Activated B cell treated with CpG ODN at 0.5 μM for 24 hours (primary cell): ENCODE results near the gene HMMR. TPM values are rescaled to one million over a fixed set of nuclear protein-coding genes. Genes with fewer than 3 reads are reported as not detected.

Experiments
- ATAC-seq: fragments of 200-7000 bp; cut with Tn5 transposase; one replicate; pipeline ENCODE4 v1.10.0; 2021; ENCODE audit warnings: low read depth, mild to moderate bottlenecking, moderate library complexity
- CTCF ChIA-PET: fragments of 350-600 bp; sonication (Branson Sonifier 250); formaldehyde crosslinking; loops from one replicate; lab custom pipeline; 2021; ENCODE audit warnings: antibody characterized with exemption; lab: Charles Lee
- POLR2A ChIA-PET: fragments of 350-600 bp; sonication (Branson Sonifier 250); formaldehyde crosslinking; loops from one replicate; lab custom pipeline; 2021; ENCODE audit warnings: antibody characterized with exemption; lab: Charles Lee
- DNase-seq: peaks from one replicate; pipeline ENCODE4 v3.0.0; 2022
- H3K27ac Mint-ChIP-seq: one replicate; pipeline ENCODE4 v1.8.0; 2020; ENCODE audit warnings: mixed read lengths
- H3K27me3 Mint-ChIP-seq: one replicate; pipeline ENCODE4 v1.8.0; 2021; ENCODE audit warnings: mixed read lengths
- H3K36me3 Mint-ChIP-seq: one replicate; pipeline ENCODE4 v1.8.0; 2021; ENCODE audit warnings: low read depth, mixed read lengths
- H3K4me1 Mint-ChIP-seq: one replicate; pipeline ENCODE4 v1.8.0; 2021; ENCODE audit warnings: mixed read lengths
- H3K4me3 Mint-ChIP-seq: one replicate; pipeline ENCODE4 v1.8.0; 2020; ENCODE audit warnings: mild to moderate bottlenecking, mixed read lengths
- H3K9me3 Mint-ChIP-seq: one replicate; pipeline ENCODE4 v1.8.0; 2020; ENCODE audit warnings: mixed read lengths
- intact Hi-C: fragments of 100-400 bp; cut with micrococcal nuclease; formaldehyde crosslinking; loops from one replicate; pipeline ENCODE4 v1.15.1; 2024
- total RNA-seq: library from RNA; stranded (reverse); gene quantifications from 2 replicates; pipeline ENCODE4 v1.2.3, GENCODE V29; 2022
- TF ChIP-seq, protein P1 (sequence below): fragments of 200-600 bp; IDR thresholded peaks from one replicate; pipeline ENCODE4 v1.8.0; 2022; ENCODE audit warnings: antibody characterized with exemption, mild to moderate bottlenecking

HMMR gene
- total RNA-seq, 1 donor from 2014 or later = 3.3 TPM

DNA sequence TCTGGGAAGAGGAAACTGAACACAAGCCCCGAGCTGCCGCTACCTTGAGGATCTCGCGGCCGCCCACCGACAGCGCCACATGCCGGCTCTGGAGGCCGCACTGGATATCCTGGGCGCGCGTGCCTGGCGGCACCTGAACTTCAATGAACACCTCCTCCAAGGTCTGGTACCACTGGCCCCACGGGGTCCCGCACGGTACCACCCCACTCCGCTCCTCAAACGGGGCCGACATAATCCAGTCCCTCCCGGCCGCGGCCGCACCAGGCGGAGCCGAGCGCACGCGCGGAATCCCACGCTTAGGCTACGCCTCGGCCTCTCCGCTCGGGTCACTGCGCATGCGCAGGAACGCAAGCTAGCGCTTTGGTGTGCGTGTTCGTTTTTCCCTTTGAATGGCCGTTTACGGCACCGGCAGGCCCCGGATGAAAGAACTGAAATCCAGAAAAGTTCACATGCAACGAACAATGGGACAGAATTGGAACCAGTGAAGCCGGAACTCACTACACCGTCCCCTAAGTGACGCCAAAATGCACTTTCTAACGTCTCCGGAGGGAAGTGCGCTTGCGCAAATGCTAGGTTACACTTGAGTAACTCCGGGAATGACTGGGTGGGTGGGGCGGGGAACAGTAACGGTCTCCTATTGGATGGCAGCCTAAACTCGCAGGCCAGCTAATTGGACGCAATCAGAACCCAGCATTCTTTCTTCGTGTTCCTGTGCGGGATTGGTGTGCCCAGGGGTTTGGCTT lies 442 bp upstream of the HMMR start, which contains the start of gene NUDCD2:
NUDCD2 (minus strand) TSS at position 284 of the 743 bp plus-strand sequence; CDS start at position 232, 52 bp downstream.
- Mint-ChIP-seq H3K4me3 (peak within 1 kb of the TSS; percentile 97), H3K4me1 (peaks cover 42% of the 10 kb centered on the region), H3K27me3 (no peaks in the 10 kb centered on the region), H3K9me3 (no peaks in the 10 kb centered on the region), H3K36me3 (peaks cover 24% of the 10 kb centered on the region), H3K27ac (peak within 1 kb of the TSS; percentile 100)
- ChIA-PET POLR2A (interaction anchor here (0.6 to 5.1 kb wide), 13 partner anchors 9 to 456 kb away, joined by 3 to 159 read pairs (median 7); partner anchors contain the start of genes CCNG1 and MAT2B), CTCF (interaction anchor here (0.9 to 3.5 kb wide), 6 partner anchors 13 to 45 kb away, joined by 4 to 13 read pairs (median 6); partner anchors contain the start of genes CCNG1 and MAT2B)
- ATAC-seq (peak; percentile 87), DNase-seq (peak; percentile 96)
- TF ChIP-seq, protein P1, sequence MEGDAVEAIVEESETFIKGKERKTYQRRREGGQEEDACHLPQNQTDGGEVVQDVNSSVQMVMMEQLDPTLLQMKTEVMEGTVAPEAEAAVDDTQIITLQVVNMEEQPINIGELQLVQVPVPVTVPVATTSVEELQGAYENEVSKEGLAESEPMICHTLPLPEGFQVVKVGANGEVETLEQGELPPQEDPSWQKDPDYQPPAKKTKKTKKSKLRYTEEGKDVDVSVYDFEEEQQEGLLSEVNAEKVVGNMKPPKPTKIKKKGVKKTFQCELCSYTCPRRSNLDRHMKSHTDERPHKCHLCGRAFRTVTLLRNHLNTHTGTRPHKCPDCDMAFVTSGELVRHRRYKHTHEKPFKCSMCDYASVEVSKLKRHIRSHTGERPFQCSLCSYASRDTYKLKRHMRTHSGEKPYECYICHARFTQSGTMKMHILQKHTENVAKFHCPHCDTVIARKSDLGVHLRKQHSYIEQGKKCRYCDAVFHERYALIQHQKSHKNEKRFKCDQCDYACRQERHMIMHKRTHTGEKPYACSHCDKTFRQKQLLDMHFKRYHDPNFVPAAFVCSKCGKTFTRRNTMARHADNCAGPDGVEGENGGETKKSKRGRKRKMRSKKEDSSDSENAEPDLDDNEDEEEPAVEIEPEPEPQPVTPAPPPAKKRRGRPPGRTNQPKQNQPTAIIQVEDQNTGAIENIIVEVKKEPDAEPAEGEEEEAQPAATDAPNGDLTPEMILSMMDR = no peak
- intact Hi-C loops = loop anchor here (1.0 to 10.0 kb wide), 4 partner anchors 23 to 455 kb away; partner anchors contain the start of genes CCNG1 and MAT2B

DNA sequence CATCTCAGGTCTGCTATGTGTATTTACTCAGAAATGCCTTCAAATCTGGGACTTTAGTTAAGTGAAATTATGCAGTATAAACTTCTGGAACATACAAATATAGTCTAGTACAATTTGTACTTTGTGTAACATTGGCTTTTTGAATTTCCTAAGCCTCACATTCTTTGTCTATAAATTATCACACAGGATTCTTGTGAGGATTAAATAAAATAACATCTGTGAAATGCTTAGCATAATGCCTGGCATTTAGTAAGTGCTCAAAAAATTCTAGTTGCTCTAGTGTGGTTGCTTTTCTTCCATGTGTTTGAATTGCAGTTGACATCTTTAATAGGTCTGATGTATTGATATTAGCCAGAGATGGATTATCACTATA lies 2.6 kb downstream of the HMMR start:
- no peak overlapping the region for H3K4me3 Mint-ChIP-seq
- H3K27ac Mint-ChIP-seq = no peak overlapping the region
- H3K27me3 Mint-ChIP-seq = no peaks in the 10 kb centered on the region
- intact Hi-C loops = loop anchor here (10.0 kb wide), 1 partner anchor 262 kb away; no protein-coding TSS in a partner anchor
- TF ChIP-seq, protein P1 = no peak
- H3K36me3 Mint-ChIP-seq = peaks cover 8% of the 10 kb centered on the region
- peaks cover 33% of the 10 kb centered on the region for H3K4me1 Mint-ChIP-seq
- ChIA-PET POLR2A (interaction anchor here (5.1 kb wide), 1 partner anchor 42 kb away, joined by 159 read pairs; the partner anchor contains the start of gene MAT2B), CTCF (no interaction called here)
- ATAC-seq = no peak
- DNase-seq = no peak
- H3K9me3 Mint-ChIP-seq = no peaks in the 10 kb centered on the region

DNA sequence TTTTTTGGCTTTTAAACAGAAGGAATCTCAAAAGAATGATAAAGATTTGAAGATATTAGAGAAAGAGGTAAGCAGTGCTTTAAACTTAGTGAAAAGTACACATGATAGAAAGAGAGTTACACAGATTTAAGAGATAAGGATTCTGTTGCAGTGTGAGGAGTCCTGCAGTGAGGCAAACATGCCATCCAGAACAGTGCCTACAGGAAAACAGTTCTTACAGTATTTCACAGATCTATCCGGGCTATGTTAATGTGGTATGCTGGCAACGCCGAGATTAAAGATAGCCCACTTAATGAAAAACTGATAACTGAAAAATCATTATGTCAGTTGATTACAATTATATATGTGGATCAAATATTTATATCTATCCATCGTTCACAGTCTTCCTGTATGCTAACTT lies 7.2 kb downstream of the HMMR start:
- H3K9me3 Mint-ChIP-seq = no peaks in the 10 kb centered on the region
- H3K36me3 Mint-ChIP-seq = no peaks in the 10 kb centered on the region
- intact Hi-C loops = loop anchor here (10.0 kb wide), 1 partner anchor 257 kb away; no protein-coding TSS in a partner anchor
- no peak overlapping the region for H3K27ac Mint-ChIP-seq
- POLR2A ChIA-PET = no interaction called here
- ATAC-seq (no peak), DNase-seq (no peak)
- CTCF ChIA-PET = no interaction called here
- no peak overlapping the region for H3K4me3 Mint-ChIP-seq
- no peaks in the 10 kb centered on the region for H3K27me3 Mint-ChIP-seq
- no peaks in the 10 kb centered on the region for H3K4me1 Mint-ChIP-seq
- TF ChIP-seq, protein P1 = no peak

DNA sequence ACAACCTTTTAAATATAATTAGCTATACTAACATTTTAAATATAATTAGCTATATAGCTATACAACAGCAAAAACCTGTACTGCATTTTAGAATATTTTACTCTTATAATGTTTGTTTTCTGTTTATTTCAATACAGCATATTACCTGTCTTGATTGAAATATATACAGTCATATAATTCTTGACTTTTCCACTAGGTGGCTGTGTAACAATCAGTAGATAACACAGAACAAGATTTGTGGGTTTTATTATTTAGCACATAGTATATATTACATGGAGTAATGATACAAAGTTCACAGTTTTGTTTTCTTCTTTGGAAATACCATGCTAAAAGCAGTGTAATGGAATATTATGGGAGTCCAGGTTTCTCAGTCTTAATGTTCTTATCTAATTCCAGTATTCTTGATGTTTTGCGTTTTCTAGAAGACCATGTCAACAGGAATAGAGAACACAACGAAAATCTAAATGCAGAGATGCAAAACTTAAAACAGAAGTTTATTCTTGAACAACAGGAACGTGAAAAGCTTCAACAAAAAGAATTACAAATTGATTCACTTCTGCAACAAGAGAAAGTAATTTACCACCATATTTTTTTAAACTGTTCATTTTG lies 13.3 kb downstream of the HMMR start:
- ChIA-PET CTCF (interaction anchor here (0.6 to 1.9 kb wide), 8 partner anchors 9 to 73 kb away, joined by 3 to 7 read pairs (median 4); partner anchors contain the start of genes HMMR, MAT2B and NUDCD2), POLR2A (interaction anchor here (1.0 kb wide), 1 partner anchor 14 kb away, joined by 4 read pairs; the partner anchor contains the start of genes HMMR and NUDCD2)
- TF ChIP-seq, protein P1 = no peak
- Mint-ChIP-seq H3K27me3 (no peaks in the 10 kb centered on the region), H3K9me3 (peaks cover 3% of the 10 kb centered on the region), H3K4me1 (no peaks in the 10 kb centered on the region), H3K4me3 (no peak overlapping the region), H3K36me3 (no peaks in the 10 kb centered on the region), H3K27ac (no peak overlapping the region)
- intact Hi-C loops = loop anchor here (1.0 to 5.0 kb wide), 3 partner anchors 30 to 1031 kb away; no protein-coding TSS in a partner anchor
- ATAC-seq = peak; percentile 65
- DNase-seq = no peak
